ENCODE data around the gene WFIKKN2.
"Not testable (repeated sequence)": the region's sequence is repeated elsewhere in the genome, so short reads cannot be mapped to it uniquely, and the experiment has no call there.

The WFIKKN2 gene

DNA sequence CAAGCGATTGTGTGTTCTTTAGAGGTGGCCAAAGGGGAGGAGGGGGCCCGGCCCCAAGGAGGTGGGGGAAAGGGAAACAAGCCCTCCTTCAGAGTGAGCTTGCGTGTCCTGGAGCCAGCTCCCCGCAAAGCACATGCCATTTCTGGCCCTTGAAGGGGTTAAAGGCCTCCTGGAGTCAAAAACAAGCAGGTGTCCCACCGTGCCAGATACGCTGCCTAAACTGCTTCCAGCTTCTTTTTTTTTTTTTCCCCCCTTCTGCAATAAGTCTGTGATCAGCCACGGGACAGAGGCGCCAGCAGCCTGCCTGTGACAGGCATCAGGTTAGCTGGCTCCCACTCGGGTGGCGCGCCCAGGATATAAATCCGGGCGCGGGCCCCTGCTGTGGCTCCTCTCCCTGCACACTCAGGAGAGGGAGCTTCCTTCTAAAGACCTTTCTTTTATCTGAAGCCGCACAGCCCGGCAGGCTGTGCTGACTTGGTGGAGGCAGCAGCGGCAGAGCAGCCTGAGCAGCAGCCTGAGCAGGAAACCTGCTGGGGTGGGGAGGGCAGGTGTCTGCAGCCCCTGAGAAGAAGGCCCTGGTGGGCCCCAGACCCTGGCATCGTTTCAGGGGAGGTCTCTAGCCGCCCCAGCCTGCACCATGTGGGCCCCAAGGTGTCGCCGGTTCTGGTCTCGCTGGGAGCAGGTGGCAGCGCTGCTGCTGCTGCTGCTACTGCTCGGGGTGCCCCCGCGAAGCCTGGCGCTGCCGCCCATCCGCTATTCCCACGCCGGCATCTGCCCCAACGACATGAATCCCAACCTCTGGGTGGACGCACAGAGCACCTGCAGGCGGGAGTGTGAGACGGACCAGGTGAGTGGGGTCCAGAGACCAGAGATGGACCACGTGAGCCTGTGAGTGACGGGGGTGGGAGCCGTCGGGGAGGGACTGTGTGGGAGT lies at the start of gene WFIKKN2:
WFIKKN2 (plus strand) TSS at position 286 of the 934 bp plus-strand sequence; CDS start at position 638, 352 bp downstream.
- FAIRE-seq: no peak

DNA sequence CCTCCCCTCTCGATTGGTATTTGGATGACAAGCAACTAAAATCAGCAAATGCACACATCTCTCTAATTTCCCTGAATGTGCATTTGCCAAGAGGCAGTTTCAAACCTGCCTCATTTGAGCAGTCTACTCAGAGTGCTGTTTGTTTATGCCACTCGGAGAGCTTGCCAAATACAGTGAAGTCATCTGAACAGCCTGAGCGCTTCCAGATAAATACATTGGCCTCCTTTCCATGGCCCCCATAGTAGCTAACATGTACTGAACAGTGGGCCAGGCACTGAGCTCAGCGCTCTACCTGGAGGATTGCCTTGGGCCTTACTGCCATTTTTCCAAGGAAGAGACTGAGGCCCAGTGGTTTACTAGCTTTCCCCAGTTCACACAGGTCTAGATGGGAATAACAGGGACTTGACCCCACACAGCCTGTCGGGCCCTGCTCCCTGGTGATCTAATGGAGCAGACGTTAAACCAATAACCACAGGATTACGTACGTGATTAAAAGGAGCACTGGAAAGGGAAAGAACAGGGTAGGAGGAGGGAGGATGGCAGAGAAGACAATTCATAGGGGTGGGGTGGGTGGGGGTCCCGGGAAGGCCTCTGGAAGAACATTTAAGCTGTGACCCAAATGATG lies 49.3 kb upstream of the WFIKKN2 start:
- no peak for FAIRE-seq

GRCh38 chr17:50787106-50787505 lies 48.3 kb upstream of the WFIKKN2 start:
- FAIRE-seq: no peak

- no peak for FAIRE-seq
These were observed 44.8 kb upstream of the WFIKKN2 start for GRCh38 chr17:50790618-50791017.

- no peak for FAIRE-seq
These were observed 43.3 kb upstream of the WFIKKN2 start for GRCh38 chr17:50792132-50792531.

- no peak for FAIRE-seq
These were observed 42.4 kb upstream of the WFIKKN2 start for GRCh38 chr17:50793007-50793406.

DNA sequence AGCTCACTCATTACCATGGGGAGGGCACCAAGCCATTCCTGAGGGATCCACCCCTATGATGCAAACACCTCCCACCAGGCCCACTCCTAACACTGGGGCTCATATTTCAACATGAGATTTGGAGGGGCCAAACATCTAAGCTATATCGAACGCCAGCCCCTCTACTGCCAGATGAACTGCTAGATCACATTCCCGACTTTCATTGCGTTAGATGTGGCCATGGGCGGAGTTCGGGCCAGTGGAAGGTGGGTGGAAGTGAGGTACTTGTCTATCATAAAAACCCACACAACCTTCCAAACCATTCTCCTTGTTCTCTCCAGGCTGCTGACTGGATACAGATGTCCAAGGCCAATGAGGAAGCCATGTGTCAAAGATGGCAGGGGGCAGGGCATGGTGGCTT lies 41.0 kb upstream of the WFIKKN2 start:
- FAIRE-seq: no peak

- FAIRE-seq: no peak
These were observed 38.1 kb upstream of the WFIKKN2 start for GRCh38 chr17:50797135-50797810.

DNA sequence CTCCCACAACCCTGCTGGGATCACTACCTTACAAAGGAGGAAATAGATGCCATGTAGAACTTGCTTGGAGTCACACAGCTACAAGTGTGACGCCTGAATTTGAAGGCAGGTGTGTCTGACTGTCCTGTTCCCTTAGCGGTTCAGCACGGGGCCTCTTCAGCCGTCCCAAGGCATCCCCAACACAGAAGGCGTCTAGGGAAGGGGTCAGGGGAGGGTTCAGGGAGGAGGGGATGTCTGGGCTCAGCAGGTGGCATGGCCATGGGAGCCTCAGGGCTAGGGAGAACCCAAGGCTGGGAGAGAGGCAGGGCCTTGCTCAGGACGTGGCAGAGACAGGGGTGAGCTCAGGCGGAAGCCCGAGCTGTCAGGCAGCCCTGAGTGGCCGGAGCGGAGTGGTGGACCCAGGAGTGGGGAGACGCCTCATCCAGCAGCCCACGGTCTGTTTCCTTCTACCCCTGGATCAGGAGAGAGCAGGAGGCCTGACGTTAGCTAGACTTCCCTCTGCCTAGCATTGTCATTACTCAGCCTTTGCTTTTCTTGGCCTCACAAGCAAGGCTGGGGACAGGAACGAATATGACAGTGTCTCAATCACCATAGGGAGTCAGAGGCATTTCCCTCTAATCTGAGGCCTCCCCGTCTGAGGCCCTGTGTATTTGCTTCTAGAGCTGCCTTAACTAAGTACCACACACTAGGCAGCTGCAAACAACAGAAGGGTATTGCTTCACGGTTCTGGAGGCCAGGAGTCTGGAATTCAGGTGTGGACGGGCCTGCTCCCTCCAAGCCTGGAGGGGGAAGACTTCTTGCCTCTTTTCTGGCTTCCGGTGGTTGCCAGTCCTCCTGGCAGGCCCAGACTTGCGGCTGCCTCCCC lies 36.7 kb upstream of the WFIKKN2 start:
- no peak for FAIRE-seq

GRCh38 chr17:50799582-50799981 lies 35.8 kb upstream of the WFIKKN2 start:
- FAIRE-seq: no peak

DNA sequence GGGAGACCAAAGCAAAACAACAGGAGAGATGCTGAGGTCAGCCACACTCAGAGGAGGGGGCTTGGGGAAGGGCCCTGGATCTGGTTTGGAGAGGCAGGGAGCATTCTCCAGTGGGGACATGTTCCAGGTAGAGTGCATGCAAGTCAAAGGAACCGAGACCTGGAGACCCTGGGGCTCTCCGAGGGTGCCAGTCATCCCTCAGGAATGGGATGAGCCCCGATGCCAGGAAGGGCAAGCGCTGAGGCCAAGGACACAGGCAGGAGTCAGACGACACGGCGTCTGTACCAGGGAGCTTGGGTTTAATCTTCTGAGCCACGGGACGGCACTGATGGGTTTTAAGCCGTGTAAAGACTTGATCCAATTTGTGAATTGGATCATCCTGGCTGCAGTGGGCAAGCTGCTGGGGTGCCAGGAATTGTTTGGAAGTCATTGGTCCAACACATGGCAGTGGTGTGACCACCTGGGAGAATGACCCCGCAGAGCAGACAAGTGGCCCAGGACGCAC lies 35.1 kb upstream of the WFIKKN2 start:
- FAIRE-seq: no peak

- FAIRE-seq: no peak
These were observed 32.5 kb upstream of the WFIKKN2 start for GRCh38 chr17:50802609-50803571.

GRCh38 chr17:50803676-50804075 lies 31.7 kb upstream of the WFIKKN2 start:
- no peak for FAIRE-seq

DNA sequence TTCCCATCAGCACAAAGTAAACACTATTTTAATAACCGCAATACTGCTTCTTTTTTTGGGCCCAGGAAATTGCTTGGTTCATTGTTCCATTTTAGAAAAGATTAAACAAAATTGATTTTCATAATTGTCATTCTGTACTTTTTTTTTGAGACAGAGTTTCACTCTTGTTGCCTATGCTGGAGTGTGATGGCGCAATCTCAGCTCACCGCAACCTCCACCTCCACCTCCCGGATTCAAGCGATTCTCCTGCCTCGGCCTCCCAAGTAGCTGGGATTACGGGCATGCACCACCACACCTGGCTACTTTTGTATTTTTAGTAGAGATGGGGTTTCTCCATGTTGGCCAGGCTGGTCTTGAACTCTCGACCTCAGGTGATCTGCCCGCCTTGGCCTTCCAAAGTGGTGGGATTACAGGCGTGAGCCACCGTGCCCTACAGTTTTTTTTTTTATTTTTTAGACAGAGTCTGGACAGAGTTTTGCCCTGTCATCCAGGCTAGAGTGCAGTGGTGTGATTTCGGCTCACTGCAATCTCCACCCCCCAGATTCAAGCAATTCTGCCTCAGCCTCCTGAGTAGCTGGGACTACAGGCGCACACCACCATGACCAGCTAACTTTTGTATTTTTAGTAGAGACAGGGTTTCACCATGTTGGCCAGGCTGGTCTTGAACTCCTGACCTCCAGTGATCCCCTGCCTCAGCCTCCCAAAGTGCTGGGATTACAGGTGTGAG lies 30.5 kb upstream of the WFIKKN2 start:
- FAIRE-seq: not testable (repeated sequence)

- FAIRE-seq: no peak
These were observed 29.9 kb upstream of the WFIKKN2 start for GRCh38 chr17:50805486-50805885.

DNA sequence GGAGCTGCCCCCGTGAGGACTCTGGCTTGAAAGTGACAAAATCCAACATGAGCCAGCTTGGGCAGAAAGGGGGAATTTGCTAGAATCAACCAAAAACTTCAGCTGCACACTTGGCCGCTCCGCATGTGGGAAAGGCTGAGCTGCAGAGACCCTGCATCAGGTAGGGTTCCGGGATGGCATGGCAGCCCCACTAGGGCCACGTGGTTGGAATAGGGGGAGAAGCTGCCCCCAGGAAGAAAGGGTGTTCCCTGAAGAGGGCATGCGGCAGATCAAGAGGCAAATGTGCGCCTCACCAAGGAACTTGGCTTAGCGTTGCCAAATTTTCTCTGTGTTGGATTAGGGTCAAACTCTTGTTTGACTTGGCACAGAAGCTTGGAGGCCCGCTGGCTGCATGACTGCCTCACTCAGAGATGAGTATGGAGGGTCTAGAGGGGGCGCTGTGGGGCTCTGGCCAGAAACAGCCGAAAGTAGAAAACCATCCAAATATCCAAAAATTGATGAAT lies 29.2 kb upstream of the WFIKKN2 start:
- no peak for FAIRE-seq

- FAIRE-seq: no peak
These were observed 28.4 kb upstream of the WFIKKN2 start for GRCh38 chr17:50807009-50807408.

GRCh38 chr17:50807675-50808074 lies 27.7 kb upstream of the WFIKKN2 start:
- FAIRE-seq: no peak

- FAIRE-seq: no peak
These were observed 27.0 kb upstream of the WFIKKN2 start for GRCh38 chr17:50808413-50808812.

DNA sequence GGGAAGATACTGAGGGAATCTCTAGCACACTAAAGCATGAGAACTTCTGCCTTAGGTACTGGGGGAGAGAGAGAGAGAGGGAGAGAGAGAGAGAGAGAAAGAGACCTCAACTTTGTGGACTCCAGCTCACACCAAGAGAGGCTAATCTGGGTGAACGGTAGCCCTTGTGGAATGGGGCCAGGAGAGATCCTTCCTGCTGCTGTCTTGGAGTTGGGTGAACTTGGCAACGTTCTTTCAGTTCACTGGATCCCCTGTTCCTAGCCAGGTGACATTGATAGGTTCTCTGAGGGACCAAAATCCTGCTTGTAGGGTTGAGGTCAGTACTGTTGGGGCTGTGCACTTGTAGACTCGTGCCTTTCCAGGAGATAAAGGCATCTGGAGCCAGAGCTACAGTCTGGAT lies 26.5 kb upstream of the WFIKKN2 start:
- FAIRE-seq: no peak

Measured in TTC549 (cell line).